Neuronal stem cell (in vitro differentiated cells): ENCODE results near the gene ATP1A3.
A peak's percentile ranks its signal among the peaks of the same experiment; 100 is the strongest.
"Not testable (repeated sequence)": the region's sequence is repeated elsewhere in the genome, so short reads cannot be mapped to it uniquely, and the experiment has no call there.

Experiments
- DNase-seq: peaks from one replicate; pipeline ENCODE4 v3.0.0-alpha.2; 2013; ENCODE audit warnings: low spot score
- H2AFZ ChIP-seq: one replicate; pipeline ENCODE4 v1.6.1; 2013; ENCODE audit warnings: mild to moderate bottlenecking, low read length, inconsistent platforms
- H2AK5ac ChIP-seq: 2 replicates; pipeline ENCODE4 v1.6.1; 2013; ENCODE audit warnings: low read depth, mild to moderate bottlenecking, inconsistent platforms, low read length, moderate library complexity, mixed read lengths
- H2BK120ac ChIP-seq: 2 replicates; pipeline ENCODE4 v1.6.1; 2013; ENCODE audit warnings: low read depth, mild to moderate bottlenecking, inconsistent platforms, low read length, moderate library complexity, mixed read lengths
- H2BK12ac ChIP-seq: one replicate; pipeline ENCODE4 v1.6.1; 2013; ENCODE audit warnings: low read length, inconsistent platforms
- H2BK15ac ChIP-seq: 2 replicates; pipeline ENCODE4 v1.6.1; 2013; ENCODE audit warnings: mild to moderate bottlenecking, low read length, inconsistent platforms, mixed read lengths
- H2BK5ac ChIP-seq: one replicate; pipeline ENCODE4 v1.6.1; 2013; ENCODE audit warnings: inconsistent platforms, mild to moderate bottlenecking, low read length, moderate library complexity
- H3K14ac ChIP-seq: one replicate; pipeline ENCODE4 v1.6.1; 2013; ENCODE audit warnings: low read length, inconsistent platforms
- H3K18ac ChIP-seq: 2 replicates; pipeline ENCODE4 v1.6.1; 2013; ENCODE audit warnings: low read length, inconsistent platforms
- H3K23ac ChIP-seq: 2 replicates; pipeline ENCODE4 v1.6.1; 2013; ENCODE audit warnings: low read depth, mild to moderate bottlenecking, mixed read lengths, low read length, inconsistent platforms; ENCODE audit not compliant: poor library complexity
- H3K27ac ChIP-seq: replicated peaks from 3 replicates; pipeline ENCODE4 v1.5.1; 2013; ENCODE audit warnings: low read length, inconsistent platforms
- H3K27me3 ChIP-seq, 3 experiments: 2 replicates each; pipeline ENCODE4 v1.6.1; 2013; ENCODE audit warnings: low read length in 3 of 3, mild to moderate bottlenecking in 2 of 3, inconsistent platforms in 1 of 3, low read depth in 1 of 3, mixed read lengths in 1 of 3, moderate library complexity in 1 of 3; ENCODE audit not compliant: control insufficient read depth in 3 of 3, insufficient read depth in 3 of 3
- H3K36me3 ChIP-seq, 2 donors: replicated peaks in 1 of 2; 2 replicates each; pipeline ENCODE4 v1.6.1; 2013; ENCODE audit warnings: low read length in 2 of 2; ENCODE audit not compliant: control insufficient read depth in 2 of 2, insufficient read depth in 2 of 2
- H3K4ac ChIP-seq: 2 replicates; pipeline ENCODE4 v1.6.1; 2013; ENCODE audit warnings: inconsistent platforms, mild to moderate bottlenecking, low read length, moderate library complexity
- H3K4me1 ChIP-seq, 2 donors: 1 replicate in 1 of 2; 2 replicates in 1 of 2; pipeline ENCODE4 v1.6.1; 2013; ENCODE audit warnings: low read length in 2 of 2, low read depth in 1 of 2; ENCODE audit not compliant: control insufficient read depth in 2 of 2, insufficient read depth in 1 of 2
- H3K4me2 ChIP-seq: one replicate; pipeline ENCODE4 v1.6.1; 2013; ENCODE audit warnings: mild to moderate bottlenecking, low read length, inconsistent platforms; ENCODE audit not compliant: insufficient read depth, poor library complexity, severe bottlenecking
- H3K4me3 ChIP-seq, 2 donors: 2 replicates each; pipeline ENCODE4 v1.5.1; 2013; ENCODE audit warnings: low read length in 2 of 2, mild to moderate bottlenecking in 2 of 2, inconsistent platforms in 1 of 2, moderate library complexity in 1 of 2
- H3K79me1 ChIP-seq: one replicate; pipeline ENCODE4 v1.6.1; 2013; ENCODE audit warnings: low read depth, mild to moderate bottlenecking, inconsistent platforms, low read length, moderate library complexity
- H3K9ac ChIP-seq: one replicate; pipeline ENCODE4 v1.6.1; 2013; ENCODE audit warnings: mild to moderate bottlenecking, low read depth, low read length, inconsistent platforms; ENCODE audit not compliant: poor library complexity
- H3K9me3 ChIP-seq, 2 donors: replicated peaks in 1 of 2; 2 replicates each; pipeline versions ENCODE3 to v1.6.1; 2013; ENCODE audit warnings: low read length in 2 of 2, mild to moderate bottlenecking in 2 of 2, inconsistent platforms in 1 of 2, low read depth in 1 of 2, mixed read lengths in 1 of 2, moderate library complexity in 1 of 2; ENCODE audit not compliant: control insufficient read depth in 2 of 2, insufficient read depth in 1 of 2
- H4K8ac ChIP-seq: one replicate; pipeline ENCODE4 v1.6.1; 2013; ENCODE audit warnings: low read depth, mild to moderate bottlenecking, inconsistent platforms, low read length, moderate library complexity
- H4K91ac ChIP-seq: one replicate; pipeline ENCODE4 v1.6.1; 2013; ENCODE audit warnings: low read length, low read depth, mild to moderate bottlenecking, inconsistent platforms; ENCODE audit not compliant: poor library complexity
- WGBS, 2 donors: extraction: QIAGEN DNeasy Blood & Tissue Kit; methylation state at CpG; one replicate each; pipeline ENCODE4 v1.1.7; 2013; ENCODE audit warnings: missing lambda C conversion rate in 2 of 2, mixed read lengths in 1 of 2; ENCODE audit not compliant: insufficient read length in 2 of 2, insufficient replicate concordance in 1 of 2; ENCODE audit errors: extremely low coverage in 2 of 2; 5-methylcytosine and 5-hydroxymethylcytosine counted together

Gene ATP1A3

DNA sequence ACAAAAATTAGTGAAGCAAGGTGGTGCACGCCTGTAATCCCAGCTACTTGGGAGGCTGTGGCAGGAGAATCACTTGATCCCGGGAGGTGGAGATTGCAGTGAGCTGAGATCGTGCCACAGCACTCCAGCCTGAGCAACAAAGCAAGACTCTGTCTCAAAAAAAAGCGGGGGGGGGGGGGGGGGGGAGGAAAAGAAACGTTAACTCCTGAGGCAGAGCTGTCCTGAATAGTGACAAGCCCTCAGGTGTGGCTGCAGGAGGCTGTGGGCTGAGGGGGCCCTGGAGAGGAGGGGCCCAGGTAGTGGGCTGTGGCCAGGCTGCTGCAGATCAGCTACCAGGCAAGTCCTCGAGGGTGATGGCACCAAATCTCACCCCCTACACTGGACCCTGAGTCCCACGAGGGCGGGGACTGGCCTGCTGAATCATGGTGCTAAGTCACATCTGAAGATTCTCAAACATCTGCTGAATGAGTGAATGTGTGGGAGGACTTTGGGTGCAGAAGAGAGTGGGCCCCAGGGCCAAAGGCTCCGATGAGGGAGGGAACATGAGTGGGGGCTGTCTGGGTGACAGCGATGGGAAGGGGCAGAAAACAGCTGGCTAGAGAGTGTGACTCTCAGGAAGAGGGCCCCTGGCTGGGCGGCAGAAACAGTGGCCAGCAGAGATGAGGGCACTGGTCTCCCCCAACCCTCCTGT lies 24.6 kb upstream of the ATP1A3 start:
- Histone ChIP-seq H3K9ac (no peak overlapping the region), H2BK120ac (no peak overlapping the region), H3K18ac (no peak overlapping the region), H3K9me3 (no peaks in the 10 kb centered on the region), H2BK12ac (no peak overlapping the region), H3K27me3 (no peaks in the 10 kb centered on the region), H3K4me1 (no peaks in the 10 kb centered on the region), H3K36me3 (peaks cover 0 to 10% of the 10 kb centered on the region in 2 donors), H3K4me3 (peak overlapping the region in 1 of 2 donors; percentile 36), H4K8ac (peak overlapping the region; percentile 43), H3K4me2 (no peak overlapping the region), H3K23ac (no peak overlapping the region), H2BK5ac (no peak overlapping the region), H2BK15ac (no peak overlapping the region), H2AK5ac (no peak overlapping the region), H4K91ac (no peak overlapping the region), H2AFZ (no peak overlapping the region), H3K27ac (no peak overlapping the region), H3K4ac (no peak overlapping the region), H3K79me1 (no peaks in the 10 kb centered on the region), H3K14ac (no peak overlapping the region)
- DNase-seq = no peak
- no CpG with 5 or more reads among the region's 11 CpGs for WGBS, 2 donors

DNA sequence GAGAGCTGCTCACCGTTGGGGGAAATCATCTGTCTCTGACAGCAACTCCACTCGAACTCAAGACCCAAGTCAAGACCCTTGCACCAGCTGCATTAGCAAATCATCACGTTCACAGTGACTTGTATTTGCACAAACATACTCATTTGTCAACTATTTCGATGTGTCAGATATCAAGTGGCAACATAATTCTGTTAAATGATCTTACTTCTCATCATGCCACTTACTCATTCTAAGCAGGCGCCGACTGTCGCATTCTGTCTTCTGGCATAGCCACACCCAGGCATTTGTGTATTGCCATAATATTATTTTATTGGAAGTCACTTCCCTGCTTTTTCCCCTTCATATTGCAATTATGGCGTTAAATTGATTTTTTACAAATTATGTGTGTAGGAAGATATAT lies 23.0 kb upstream of the ATP1A3 start:
- H3K4me2 ChIP-seq = no peak overlapping the region
- H3K9me3 ChIP-seq = no peaks in the 10 kb centered on the region
- no peak for DNase-seq
- H3K14ac ChIP-seq = no peak overlapping the region
- H2BK5ac ChIP-seq = no peak overlapping the region
- H3K79me1 ChIP-seq = no peaks in the 10 kb centered on the region
- H2AK5ac ChIP-seq = no peak overlapping the region
- peaks cover 0 to 4% of the 10 kb centered on the region in 2 donors for H3K36me3 ChIP-seq
- H3K18ac ChIP-seq = no peak overlapping the region
- H3K4me3 ChIP-seq = no peak overlapping the region
- no peak overlapping the region for H3K9ac ChIP-seq
- no peak overlapping the region for H2BK15ac ChIP-seq
- no peak overlapping the region for H3K4ac ChIP-seq
- H3K27me3 ChIP-seq = no peaks in the 10 kb centered on the region
- no peak overlapping the region for H4K91ac ChIP-seq
- no peak overlapping the region for H4K8ac ChIP-seq
- no peak overlapping the region for H3K23ac ChIP-seq
- H2BK120ac ChIP-seq = no peak overlapping the region
- H3K27ac ChIP-seq = no peak overlapping the region
- no CpG with 5 or more reads among the region's 8 CpGs for WGBS, 2 donors
- H2AFZ ChIP-seq = no peak overlapping the region
- no peaks in the 10 kb centered on the region for H3K4me1 ChIP-seq
- no peak overlapping the region for H2BK12ac ChIP-seq

DNA sequence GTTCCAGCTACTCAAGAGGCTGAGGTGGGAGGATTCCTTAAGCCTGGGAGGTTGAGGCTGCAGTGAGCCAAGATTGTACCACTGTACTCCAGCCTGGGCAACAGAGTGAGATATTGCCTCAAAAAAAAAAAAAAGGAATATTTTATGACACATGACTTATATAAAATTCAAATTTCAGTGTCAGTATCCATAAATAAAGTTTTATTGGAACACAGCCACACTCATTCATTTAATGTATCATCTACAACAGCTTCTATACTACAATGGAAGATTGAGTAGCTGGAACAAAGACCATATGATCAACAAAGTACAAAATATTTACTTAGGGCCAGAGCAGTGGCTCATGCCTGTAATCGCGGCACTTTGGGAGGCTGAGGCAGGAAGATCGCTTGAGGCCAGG lies 18.7 kb upstream of the ATP1A3 start:
- not testable (repeated sequence) for H2BK120ac ChIP-seq, H3K9ac ChIP-seq, H2AK5ac ChIP-seq, DNase-seq, H2BK5ac ChIP-seq, H4K91ac ChIP-seq, H3K4ac ChIP-seq, H3K4me1 ChIP-seq, H3K79me1 ChIP-seq, H3K4me2 ChIP-seq, H3K4me3 ChIP-seq, H4K8ac ChIP-seq, H2AFZ ChIP-seq, H3K27me3 ChIP-seq, H2BK15ac ChIP-seq, H3K9me3 ChIP-seq, H3K23ac ChIP-seq, H2BK12ac ChIP-seq, H3K18ac ChIP-seq, H3K36me3 ChIP-seq, H3K27ac ChIP-seq, H3K14ac ChIP-seq
- no CpG with 5 or more reads among the region's 3 CpGs for WGBS, 2 donors

DNA sequence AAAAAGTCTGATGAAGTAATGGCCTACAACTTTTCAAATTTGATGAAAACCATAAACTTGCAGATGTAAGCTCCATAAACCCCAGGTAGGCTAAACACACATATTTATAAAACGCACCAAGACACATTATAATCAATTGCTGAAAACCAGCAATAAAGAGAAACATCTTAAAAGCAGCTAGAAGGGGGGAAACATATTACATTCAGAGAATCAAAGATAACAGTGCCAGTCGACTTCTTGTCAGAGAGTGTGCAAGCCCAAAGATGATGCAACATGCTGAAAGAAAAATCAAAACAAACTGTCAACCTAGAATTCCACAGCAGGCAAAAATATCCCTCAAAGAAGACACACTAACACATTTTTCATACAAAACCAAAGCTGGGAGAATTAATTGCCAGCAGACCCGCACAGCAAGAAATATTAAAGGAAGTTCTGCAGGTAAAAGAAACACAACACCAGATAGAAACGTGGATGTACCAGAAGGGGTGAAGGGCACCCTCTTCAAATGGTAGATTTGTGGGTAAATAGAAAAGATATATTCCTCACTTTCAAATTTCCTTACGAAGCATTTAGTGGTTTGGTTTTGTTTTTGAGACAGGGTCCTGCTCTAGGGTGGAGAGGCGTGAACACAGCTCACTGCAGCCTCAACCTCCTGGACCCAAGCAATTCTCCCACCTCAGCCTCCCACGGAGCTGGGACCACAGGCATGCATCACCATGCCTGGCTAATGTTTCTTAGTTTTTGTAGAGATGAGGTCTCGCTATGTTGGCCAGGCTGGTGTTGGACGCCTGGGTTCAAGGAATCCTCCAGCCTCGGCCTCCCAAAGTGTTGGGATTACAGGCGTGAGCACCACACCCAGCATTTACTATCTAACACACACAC lies 16.5 kb upstream of the ATP1A3 start:
- no CpG with 5 or more reads among the region's 11 CpGs for WGBS, 2 donors
- Histone ChIP-seq H3K27me3 (no peaks in the 10 kb centered on the region), H2AK5ac (no peak overlapping the region), H2BK5ac (no peak overlapping the region), H3K4me3 (no peak overlapping the region), H2BK120ac (no peak overlapping the region), H3K4me2 (no peak overlapping the region), H4K8ac (no peak overlapping the region), H3K79me1 (no peaks in the 10 kb centered on the region), H4K91ac (no peak overlapping the region), H3K9ac (no peak overlapping the region), H2BK12ac (no peak overlapping the region), H3K18ac (no peak overlapping the region), H2AFZ (no peak overlapping the region), H3K4me1 (no peaks in the 10 kb centered on the region), H3K9me3 (no peaks in the 10 kb centered on the region), H3K4ac (no peak overlapping the region), H3K14ac (no peak overlapping the region), H3K23ac (no peak overlapping the region), H3K27ac (no peak overlapping the region), H2BK15ac (no peak overlapping the region), H3K36me3 (peaks cover 0 to 10% of the 10 kb centered on the region in 2 donors)
- no peak for DNase-seq
